GM19468 (cell line): Measurements from ENCODE around the gene PCK2.

Source experiments
- ATAC-seq: cut with Tn5 transposase; IDR thresholded peaks from one replicate; pipeline ENCODE4 v1.9.1; 2021; ENCODE audit warnings: mild to moderate bottlenecking, moderate library complexity, moderate number of reproducible peaks; ENCODE audit not compliant: unreplicated experiment; ENCODE audit errors: extremely low read depth

Gene PCK2

GRCh38 chr14:24147761-24148428 is 53.8 kb downstream of the PCK2 start:
- no peak for ATAC-seq

- no peak for ATAC-seq
These were observed 55.3 kb downstream of the PCK2 start for GRCh38 chr14:24149302-24149969.

GRCh38 chr14:24150061-24150460 is 56.0 kb downstream of the PCK2 start:
- no peak for ATAC-seq

GRCh38 chr14:24150567-24150966 is 56.5 kb downstream of the PCK2 start:
- no peak for ATAC-seq

GRCh38 chr14:24150993-24151392 is 56.9 kb downstream of the PCK2 start:
- no peak for ATAC-seq

- no peak for ATAC-seq
These were observed 57.4 kb downstream of the PCK2 start for GRCh38 chr14:24151404-24152080.
